ENCODE data around the gene CEACAM20. TPM values are rescaled to one million over a fixed set of nuclear protein-coding genes. Genes with fewer than 3 reads are reported as not detected.
A peak's percentile ranks its signal among the peaks of the same experiment; 100 is the strongest.

CEACAM20 gene
- under 1 TPM in 1 of 2 donors, not detected in 1; 0.10 TPM for total RNA-seq
- not detected for polyA plus RNA-seq (ENCODE audit: insufficient read length in 2 of 2)
- long read RNA-seq, donor 1 = 0 reads
- long read RNA-seq, donor 2 = 0 reads
- long read RNA-seq, donor 3 = 0 reads
- long read RNA-seq, donor 4 = 0 reads

DNA sequence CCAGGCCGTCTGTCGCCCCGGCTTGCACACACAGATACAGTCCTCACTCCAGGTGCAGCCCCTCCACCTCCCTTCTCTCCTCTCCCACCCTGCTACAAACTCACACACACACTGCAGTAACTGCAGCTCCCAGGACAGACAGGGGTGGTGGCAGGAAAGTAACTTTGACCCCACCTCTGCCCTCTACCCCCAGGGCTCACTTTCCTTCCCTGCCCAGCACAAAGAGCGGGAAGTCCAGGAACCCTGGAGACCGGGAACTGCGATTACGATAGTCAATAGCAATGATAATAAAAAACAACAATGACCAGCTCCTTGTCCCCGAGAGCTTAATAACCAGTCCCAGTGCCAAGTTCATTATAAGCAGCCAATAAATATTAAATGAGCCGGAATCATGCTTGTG lies at the start of gene CEACAM20:
CEACAM20 (minus strand) TSS at position 140 of the 400 bp plus-strand sequence. CDS start 166 bp downstream, outside the sequence.
- H3K4me1 ChIP-seq (ENCODE audit: control insufficient read depth, insufficient read depth, low read length) = no peaks in the 10 kb centered on the region
- no peaks in the 10 kb centered on the region for H3K27me3 ChIP-seq (ENCODE audit: control insufficient read depth, insufficient read depth, low read length)
- WGBS (ENCODE audit: insufficient coverage) = 57% methylated on average over 7 of the region's 9 CpGs

DNA sequence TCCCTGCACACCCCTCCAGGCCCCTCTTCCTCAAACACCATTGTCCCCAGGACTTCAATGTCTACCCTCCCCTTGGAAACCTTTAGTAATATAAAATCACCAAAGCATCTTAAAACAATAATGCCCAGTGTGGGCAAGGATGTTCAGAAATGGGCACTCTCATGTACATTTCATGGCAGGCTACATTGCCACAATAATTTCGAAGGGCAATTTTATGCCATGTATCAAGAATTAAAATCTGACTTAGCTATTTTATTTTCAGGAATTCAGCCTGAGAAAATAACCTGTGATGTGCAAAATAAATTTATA lies 48.0 kb upstream of the CEACAM20 start:
- Histone ChIP-seq H3K27me3 (ENCODE audit: control insufficient read depth, insufficient read depth, low read length) (no peaks in the 10 kb centered on the region), H3K27ac (ENCODE audit: low read depth, low read length) (no peak overlapping the region), H3K4me1 (ENCODE audit: control insufficient read depth, insufficient read depth, low read length) (no peaks in the 10 kb centered on the region), H3K4me3 (ENCODE audit: low read depth, low read length) (no peak overlapping the region), H3K36me3 (ENCODE audit: control insufficient read depth, insufficient read depth, low read length) (no peaks in the 10 kb centered on the region), H3K9me3 (ENCODE audit: control insufficient read depth, insufficient read depth, low read length) (no peaks in the 10 kb centered on the region)
- no CpG with 5 or more reads among the region's 1 CpG for WGBS (ENCODE audit: insufficient coverage)
- DNase-seq (ENCODE audit: low read depth in 4 of 6, low spot score in 6 of 6) = no peak

More for the DNA sequence above, at the start of gene CEACAM20:
- Histone ChIP-seq H3K36me3 (ENCODE audit: control insufficient read depth, insufficient read depth, low read length) (no peaks in the 10 kb centered on the region), H3K27ac (ENCODE audit: low read depth, low read length) (no peak within 1 kb of the TSS), H3K4me3 (ENCODE audit: low read depth, low read length) (no peak within 1 kb of the TSS), H3K9me3 (ENCODE audit: control insufficient read depth, insufficient read depth, low read length) (no peaks in the 10 kb centered on the region)
- no peak for DNase-seq (ENCODE audit: low read depth in 4 of 6, low spot score in 6 of 6)

DNA sequence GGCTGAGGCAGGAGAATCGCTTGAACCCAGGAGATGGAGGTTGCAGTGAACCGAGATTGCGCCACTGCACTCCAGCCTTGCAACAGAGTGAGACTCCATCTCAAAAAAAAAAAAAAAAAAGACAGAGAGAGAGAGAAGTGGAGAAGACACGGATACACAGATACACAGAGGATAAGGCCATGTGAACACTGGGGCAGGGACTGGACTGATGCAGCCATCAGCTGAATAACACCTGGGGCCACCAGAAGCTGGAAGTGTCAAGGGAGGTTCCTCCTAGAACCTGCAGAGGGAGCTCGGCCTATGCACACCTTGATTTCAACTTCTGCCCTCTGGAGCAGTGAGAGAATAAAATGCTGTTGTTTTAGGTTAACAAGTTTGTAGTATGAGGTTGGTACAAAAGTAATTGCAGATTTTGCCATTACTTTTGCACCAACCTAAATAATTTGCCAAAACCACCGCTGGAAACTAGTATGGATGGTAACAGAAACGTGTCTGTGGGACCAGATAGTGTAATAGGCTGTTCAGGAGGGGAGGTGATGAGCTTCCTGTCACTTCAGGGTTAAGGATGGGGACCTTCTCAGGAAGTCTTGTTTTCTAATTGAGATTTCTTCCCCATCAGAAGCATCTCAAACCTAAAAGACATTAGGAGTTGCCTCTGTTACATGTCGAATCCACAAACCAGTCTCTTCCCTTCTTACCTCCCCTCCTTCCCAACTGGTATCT lies 47.5 kb upstream of the CEACAM20 start:
- Histone ChIP-seq H3K27ac (ENCODE audit: low read depth, low read length) (no peak overlapping the region), H3K9me3 (ENCODE audit: control insufficient read depth, insufficient read depth, low read length) (no peaks in the 10 kb centered on the region), H3K36me3 (ENCODE audit: control insufficient read depth, insufficient read depth, low read length) (no peaks in the 10 kb centered on the region), H3K4me1 (ENCODE audit: control insufficient read depth, insufficient read depth, low read length) (no peaks in the 10 kb centered on the region), H3K4me3 (ENCODE audit: low read depth, low read length) (no peak overlapping the region), H3K27me3 (ENCODE audit: control insufficient read depth, insufficient read depth, low read length) (no peaks in the 10 kb centered on the region)
- WGBS (ENCODE audit: insufficient coverage) = 72% methylated on average over 3 of the region's 8 CpGs
- no peak for DNase-seq (ENCODE audit: low read depth in 4 of 6, low spot score in 6 of 6)

DNA sequence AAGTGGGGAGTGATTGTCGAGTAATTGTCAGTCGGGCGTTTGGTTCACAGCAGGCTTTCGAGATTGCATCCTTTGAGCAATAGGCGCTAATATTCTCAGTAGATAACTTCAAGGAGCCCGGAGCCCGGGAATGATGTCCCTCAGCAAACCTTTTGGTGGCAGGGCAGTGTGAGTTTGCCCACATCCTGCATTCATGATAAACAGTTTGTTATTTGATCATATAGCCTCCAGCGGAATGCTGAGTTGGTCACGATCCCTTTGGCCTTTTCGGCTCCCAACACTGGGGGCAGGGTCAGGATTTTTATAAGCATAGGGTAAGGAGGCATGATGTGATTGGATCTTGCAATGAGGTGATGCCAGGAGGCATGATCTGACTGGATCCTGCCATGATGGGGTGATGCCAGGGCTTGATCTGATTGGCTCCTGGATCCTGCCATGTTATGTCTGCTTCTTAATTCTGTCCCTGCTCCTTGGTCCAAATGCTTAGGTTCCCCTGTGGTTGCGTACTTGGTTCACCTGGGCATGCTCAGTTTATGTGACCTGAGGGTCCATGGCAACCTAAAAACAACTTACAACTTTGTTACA lies 45.7 kb upstream of the CEACAM20 start:
- WGBS (ENCODE audit: insufficient coverage) = 95% methylated on average over 7 of the region's 11 CpGs
- H3K36me3 ChIP-seq (ENCODE audit: control insufficient read depth, insufficient read depth, low read length) = no peaks in the 10 kb centered on the region

DNA sequence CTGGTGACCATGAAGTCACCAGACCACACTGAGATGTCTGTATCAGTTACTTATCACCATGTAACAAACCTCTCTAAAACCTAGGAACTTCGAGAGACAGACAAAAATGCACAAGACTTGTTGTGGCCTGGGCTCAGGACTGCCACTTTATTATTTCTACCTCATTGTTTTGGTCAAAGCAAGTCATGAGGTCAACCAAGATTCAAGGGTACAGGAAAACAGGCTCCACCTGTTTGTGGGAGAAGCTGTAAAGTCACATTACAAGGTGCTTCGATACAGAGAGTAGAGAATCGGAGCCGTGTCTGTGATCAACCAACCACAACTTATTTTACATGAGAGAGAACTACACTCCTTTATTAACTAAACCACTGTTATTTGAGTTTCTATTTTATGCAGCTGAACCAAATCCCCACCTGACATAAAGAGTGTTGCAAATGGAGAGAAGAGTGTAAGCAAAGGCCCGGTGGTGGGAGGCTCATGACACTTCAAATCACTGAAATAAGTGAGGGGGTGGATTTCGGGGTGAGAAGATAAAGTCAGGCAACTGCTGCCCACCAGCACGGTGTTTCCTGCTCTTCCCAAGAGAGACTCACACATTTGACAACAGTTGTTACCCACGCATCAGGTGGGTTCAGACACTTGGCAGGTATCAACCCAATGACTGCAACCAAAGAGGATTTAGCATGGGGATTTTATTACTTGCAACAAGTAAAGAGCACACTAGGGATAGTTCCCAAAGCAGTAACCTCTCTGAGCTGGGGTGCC lies 44.9 kb upstream of the CEACAM20 start:
- DNase-seq (ENCODE audit: low read depth in 4 of 6, low spot score in 6 of 6) = no peak
- Histone ChIP-seq H3K27ac (ENCODE audit: low read depth, low read length) (no peak overlapping the region), H3K4me1 (ENCODE audit: control insufficient read depth, insufficient read depth, low read length) (no peaks in the 10 kb centered on the region), H3K9me3 (ENCODE audit: control insufficient read depth, insufficient read depth, low read length) (no peaks in the 10 kb centered on the region), H3K27me3 (ENCODE audit: control insufficient read depth, insufficient read depth, low read length) (no peaks in the 10 kb centered on the region), H3K36me3 (ENCODE audit: control insufficient read depth, insufficient read depth, low read length) (no peaks in the 10 kb centered on the region), H3K4me3 (ENCODE audit: low read depth, low read length) (no peak overlapping the region)
- WGBS (ENCODE audit: insufficient coverage) = 93% methylated on average over 4 of the region's 8 CpGs

More for the DNA sequence above, 45.7 kb upstream of the CEACAM20 start:
- no peak for DNase-seq (ENCODE audit: low read depth in 4 of 6, low spot score in 6 of 6)
- Histone ChIP-seq H3K27ac (ENCODE audit: low read depth, low read length) (no peak overlapping the region), H3K4me3 (ENCODE audit: low read depth, low read length) (no peak overlapping the region), H3K27me3 (ENCODE audit: control insufficient read depth, insufficient read depth, low read length) (no peaks in the 10 kb centered on the region), H3K9me3 (ENCODE audit: control insufficient read depth, insufficient read depth, low read length) (no peaks in the 10 kb centered on the region), H3K4me1 (ENCODE audit: control insufficient read depth, insufficient read depth, low read length) (no peaks in the 10 kb centered on the region)

DNA sequence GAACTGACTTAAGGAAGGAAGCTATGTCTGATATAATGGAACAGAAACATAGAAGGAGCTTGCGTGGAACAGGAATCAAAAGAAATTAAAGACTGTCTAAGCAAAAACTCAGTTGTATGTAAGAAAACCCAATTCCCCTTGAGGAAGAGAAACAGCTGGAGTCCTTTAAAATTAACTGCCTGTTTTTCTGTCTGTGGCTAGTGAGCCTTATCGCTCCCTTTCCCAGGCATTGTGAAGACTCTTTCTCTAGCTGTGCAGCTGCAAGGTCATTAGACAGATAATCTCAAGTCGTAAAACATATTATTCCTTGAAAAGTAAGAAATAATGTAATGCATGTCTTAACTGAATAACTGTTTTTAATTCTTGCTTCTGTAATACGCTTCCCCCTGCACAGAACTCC lies 44.2 kb upstream of the CEACAM20 start:
- Histone ChIP-seq H3K4me3 (ENCODE audit: low read depth, low read length) (no peak overlapping the region), H3K4me1 (ENCODE audit: control insufficient read depth, insufficient read depth, low read length) (no peaks in the 10 kb centered on the region), H3K27me3 (ENCODE audit: control insufficient read depth, insufficient read depth, low read length) (no peaks in the 10 kb centered on the region), H3K9me3 (ENCODE audit: control insufficient read depth, insufficient read depth, low read length) (no peaks in the 10 kb centered on the region), H3K27ac (ENCODE audit: low read depth, low read length) (no peak overlapping the region), H3K36me3 (ENCODE audit: control insufficient read depth, insufficient read depth, low read length) (no peaks in the 10 kb centered on the region)
- WGBS (ENCODE audit: insufficient coverage) = 60% methylated on average over 1 of the region's 4 CpGs
- peak in 1 of 6 donors; percentile 45 for DNase-seq (ENCODE audit: low read depth in 4 of 6, low spot score in 6 of 6)

DNA sequence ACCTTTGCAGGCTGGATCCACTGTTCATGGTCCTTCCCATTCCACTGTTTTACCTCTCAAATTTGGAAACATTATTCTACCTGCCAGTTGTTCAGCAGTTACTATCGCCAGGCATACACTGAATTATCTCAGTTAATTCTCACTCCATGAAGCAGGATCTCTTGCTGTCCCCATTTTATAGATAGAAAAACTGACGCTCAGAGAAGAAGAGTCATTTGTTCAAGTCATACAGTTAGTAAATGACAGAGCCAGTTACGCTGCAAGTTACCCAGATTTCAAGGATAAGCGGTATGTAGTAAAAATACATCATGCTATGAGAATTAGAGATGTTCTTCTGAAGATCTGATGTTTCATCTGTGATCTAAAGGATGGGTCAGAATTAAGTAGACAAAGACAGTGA lies 43.7 kb upstream of the CEACAM20 start:
- Histone ChIP-seq H3K4me1 (ENCODE audit: control insufficient read depth, insufficient read depth, low read length) (no peaks in the 10 kb centered on the region), H3K27me3 (ENCODE audit: control insufficient read depth, insufficient read depth, low read length) (no peaks in the 10 kb centered on the region), H3K9me3 (ENCODE audit: control insufficient read depth, insufficient read depth, low read length) (no peaks in the 10 kb centered on the region), H3K36me3 (ENCODE audit: control insufficient read depth, insufficient read depth, low read length) (no peaks in the 10 kb centered on the region), H3K27ac (ENCODE audit: low read depth, low read length) (no peak overlapping the region), H3K4me3 (ENCODE audit: low read depth, low read length) (no peak overlapping the region)
- 96% methylated on average over 3 of the region's 4 CpGs for WGBS (ENCODE audit: insufficient coverage)
- DNase-seq (ENCODE audit: low read depth in 4 of 6, low spot score in 6 of 6) = no peak

DNA sequence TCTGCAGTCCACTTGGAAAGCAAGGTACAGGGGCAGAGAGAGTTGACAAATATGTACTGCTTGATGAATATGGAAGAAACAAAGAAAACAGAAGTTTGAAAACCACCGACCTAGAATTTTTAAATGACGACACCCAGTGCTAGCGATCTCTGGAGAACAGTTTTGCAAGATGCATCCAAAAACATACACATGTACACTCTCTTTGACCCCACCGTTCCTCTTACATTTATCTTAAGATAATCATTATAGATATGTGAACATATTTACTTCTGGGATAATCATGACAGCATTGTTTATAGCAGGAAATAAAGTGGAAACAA lies 43.1 kb upstream of the CEACAM20 start:
- H3K4me3 ChIP-seq (ENCODE audit: low read depth, low read length) = no peak overlapping the region
- H3K9me3 ChIP-seq (ENCODE audit: control insufficient read depth, insufficient read depth, low read length) = no peaks in the 10 kb centered on the region
- H3K4me1 ChIP-seq (ENCODE audit: control insufficient read depth, insufficient read depth, low read length) = no peaks in the 10 kb centered on the region
- no peaks in the 10 kb centered on the region for H3K36me3 ChIP-seq (ENCODE audit: control insufficient read depth, insufficient read depth, low read length)
- no peaks in the 10 kb centered on the region for H3K27me3 ChIP-seq (ENCODE audit: control insufficient read depth, insufficient read depth, low read length)
- H3K27ac ChIP-seq (ENCODE audit: low read depth, low read length) = no peak overlapping the region
- DNase-seq (ENCODE audit: low read depth in 4 of 6, low spot score in 6 of 6) = no peak
- no CpG with 5 or more reads among the region's 4 CpGs for WGBS (ENCODE audit: insufficient coverage)

DNA sequence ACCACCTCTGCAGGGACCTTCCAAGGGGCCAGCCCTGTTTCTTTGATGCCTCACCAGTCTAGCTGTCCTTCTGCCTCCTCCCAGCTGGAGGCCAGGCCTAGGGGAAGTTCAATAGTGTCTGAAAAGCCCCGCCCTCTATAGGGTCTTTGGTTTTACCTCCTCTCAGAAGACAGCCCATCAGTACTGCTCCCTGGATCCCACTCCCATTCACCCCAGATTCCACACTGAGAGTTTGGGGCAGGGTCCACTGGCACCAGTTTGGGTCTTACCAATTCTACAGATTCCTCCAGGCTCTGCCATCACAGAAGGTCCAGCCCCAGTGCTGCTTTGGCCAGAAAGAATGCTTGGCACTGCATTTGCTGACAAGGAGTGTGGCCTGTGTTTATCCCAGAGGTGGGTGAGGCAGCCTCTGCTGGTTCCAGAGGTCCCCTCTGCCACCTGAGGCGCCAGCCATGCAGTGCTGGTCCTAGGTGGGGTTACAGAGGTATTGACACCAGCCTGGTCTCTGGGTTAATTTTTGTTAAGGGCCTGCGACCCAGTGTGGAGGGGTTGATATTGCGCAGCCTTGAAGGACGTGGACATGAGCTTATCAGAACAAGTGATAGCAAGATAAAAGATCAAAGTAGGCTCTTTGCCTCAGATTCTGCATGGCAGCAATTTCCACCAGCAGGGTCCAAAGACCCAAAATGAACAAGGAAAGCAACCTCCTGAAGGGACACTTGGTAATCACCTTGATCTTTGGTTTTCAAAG lies 42.5 kb upstream of the CEACAM20 start:
- H3K36me3 ChIP-seq (ENCODE audit: control insufficient read depth, insufficient read depth, low read length) = no peaks in the 10 kb centered on the region
- H3K27me3 ChIP-seq (ENCODE audit: control insufficient read depth, insufficient read depth, low read length) = no peaks in the 10 kb centered on the region
- H3K4me1 ChIP-seq (ENCODE audit: control insufficient read depth, insufficient read depth, low read length) = no peaks in the 10 kb centered on the region
- H3K9me3 ChIP-seq (ENCODE audit: control insufficient read depth, insufficient read depth, low read length) = no peaks in the 10 kb centered on the region
- no peak overlapping the region for H3K27ac ChIP-seq (ENCODE audit: low read depth, low read length)
- no peak for DNase-seq (ENCODE audit: low read depth in 4 of 6, low spot score in 6 of 6)
- 88% methylated on average over 5 of the region's 5 CpGs for whole genome bisulfite sequencing (ENCODE audit: insufficient coverage)
- no peak overlapping the region for H3K4me3 ChIP-seq (ENCODE audit: low read depth, low read length)

All from spinal cord (tissue), 10 donors.